Activated naive CD4-positive, alpha-beta T cell treated with anti-CD3 and anti-CD28 coated beads for 36 hours (primary cell): ENCODE measurements around the gene KRT77. TPM values are rescaled to one million over a fixed set of nuclear protein-coding genes. Genes with fewer than 3 reads are reported as not detected.
"Not testable (repeated sequence)": the region's sequence is repeated elsewhere in the genome, so short reads cannot be mapped to it uniquely, and the experiment has no call there.

ENCODE experiments used
- CTCF ChIA-PET: fragments of 350-600 bp; sonication (Branson Sonifier 250); formaldehyde crosslinking; loops from one replicate; lab custom pipeline; 2021; ENCODE audit warnings: antibody characterized with exemption; lab: Charles Lee
- DNase-seq: peaks from one replicate; pipeline ENCODE4 v3.0.0-alpha.2; 2020
- H3K27ac Mint-ChIP-seq: one replicate; pipeline ENCODE4 v1.8.0; 2021; ENCODE audit warnings: mild to moderate bottlenecking, mixed read lengths
- H3K27me3 Mint-ChIP-seq: one replicate; pipeline ENCODE4 v1.8.0; 2021; ENCODE audit warnings: low read depth, mixed read lengths
- H3K36me3 Mint-ChIP-seq: one replicate; pipeline ENCODE4 v1.8.0; 2021; ENCODE audit warnings: low read depth, mixed read lengths
- H3K4me1 Mint-ChIP-seq: one replicate; pipeline ENCODE4 v1.8.0; 2021; ENCODE audit warnings: low read depth, mixed read lengths
- H3K4me3 Mint-ChIP-seq: one replicate; pipeline ENCODE4 v1.8.0; 2021; ENCODE audit warnings: mild to moderate bottlenecking, moderate library complexity, mixed read lengths
- H3K9me3 Mint-ChIP-seq: one replicate; pipeline ENCODE4 v1.8.0; 2021; ENCODE audit warnings: mixed read lengths
- intact Hi-C: fragments of 100-400 bp; cut with micrococcal nuclease; formaldehyde crosslinking; loops from one replicate; pipeline ENCODE4 v1.15.1; 2023
- total RNA-seq, 2 experiments: library from RNA; stranded (reverse); gene quantifications; one replicate each; pipeline ENCODE4 v1.2.3, GENCODE V29; 2021

KRT77 gene
- total RNA-seq, 2 experiments from 2014 or later, result not detected

DNA sequence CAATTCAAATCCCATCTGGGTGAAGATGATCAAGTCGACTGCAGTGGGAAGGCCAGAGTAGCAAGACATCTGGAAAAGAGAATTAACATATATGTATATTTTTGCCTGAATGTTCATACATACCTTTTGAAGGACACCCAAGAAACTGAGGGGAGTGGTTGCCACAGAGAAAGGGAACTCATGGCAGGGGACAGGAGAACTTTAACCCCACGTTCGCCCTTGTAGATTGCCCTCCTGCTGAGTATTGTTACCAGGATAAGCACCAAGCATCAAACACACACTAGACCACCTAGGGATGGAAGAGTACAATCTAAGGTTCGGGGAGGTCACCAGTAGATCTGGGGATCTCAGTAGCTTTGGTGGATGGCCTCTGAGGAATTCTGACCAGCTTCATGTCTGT is 32.8 kb downstream of the KRT77 start:
- Mint-ChIP-seq H3K36me3 (no peaks in the 10 kb centered on the region), H3K27ac (no peak overlapping the region), H3K9me3 (no peaks in the 10 kb centered on the region), H3K4me3 (no peak overlapping the region), H3K27me3 (no peaks in the 10 kb centered on the region), H3K4me1 (peaks cover 4% of the 10 kb centered on the region)
- intact Hi-C loops, result no loop called here
- CTCF ChIA-PET, result no interaction called here
- DNase-seq, result no peak

- CTCF ChIA-PET, H3K4me3 Mint-ChIP-seq, H3K4me1 Mint-ChIP-seq, H3K36me3 Mint-ChIP-seq, H3K9me3 Mint-ChIP-seq, DNase-seq, H3K27ac Mint-ChIP-seq, H3K27me3 Mint-ChIP-seq: not testable (repeated sequence)
- intact Hi-C loops, result loop anchor here (5.0 kb wide), 1 partner anchor 202 kb away; no protein-coding TSS in a partner anchor
Measured at GRCh38 chr12:52669941-52670340, 33.4 kb downstream of the KRT77 start.

- H3K4me1 Mint-ChIP-seq, result peaks cover 3% of the 10 kb centered on the region
- H3K27ac Mint-ChIP-seq, result no peak overlapping the region
- intact Hi-C loops, result loop anchor here (5.0 kb wide), 1 partner anchor 203 kb away; no protein-coding TSS in a partner anchor
- H3K36me3 Mint-ChIP-seq, result no peaks in the 10 kb centered on the region
- CTCF ChIA-PET, result no interaction called here
- no peak for DNase-seq
- no peak overlapping the region for H3K4me3 Mint-ChIP-seq
- no peaks in the 10 kb centered on the region for H3K27me3 Mint-ChIP-seq
- H3K9me3 Mint-ChIP-seq, result no peaks in the 10 kb centered on the region
Measured at GRCh38 chr12:52669426-52669825, 33.9 kb downstream of the KRT77 start.

- CTCF ChIA-PET, result no interaction called here
- Mint-ChIP-seq H3K27ac (no peak overlapping the region), H3K4me1 (no peaks in the 10 kb centered on the region), H3K9me3 (no peaks in the 10 kb centered on the region), H3K4me3 (no peak overlapping the region), H3K36me3 (no peaks in the 10 kb centered on the region), H3K27me3 (no peaks in the 10 kb centered on the region)
- intact Hi-C loops, result loop anchor here (5.0 kb wide), 1 partner anchor 204 kb away; no protein-coding TSS in a partner anchor
- no peak for DNase-seq
Measured at GRCh38 chr12:52667931-52668330, 35.4 kb downstream of the KRT77 start.

DNA sequence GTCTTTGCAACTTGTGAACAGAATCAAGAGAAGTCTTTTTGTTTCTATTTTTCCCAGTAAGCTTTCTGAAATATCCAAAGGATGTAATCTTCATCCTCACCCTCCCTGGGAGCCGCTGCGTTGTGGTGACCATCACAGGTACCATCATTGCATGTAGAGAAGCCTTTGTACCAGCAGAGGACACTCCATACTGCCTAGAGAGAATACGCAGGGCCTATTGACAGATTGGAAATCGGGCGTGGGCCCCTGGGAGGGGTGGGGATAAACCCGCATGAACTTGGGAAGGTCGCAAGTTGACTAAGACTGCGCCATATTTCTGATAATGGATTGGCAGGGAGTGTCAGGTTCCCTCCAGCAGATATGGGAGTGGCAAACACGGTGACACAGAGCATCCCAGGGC is 35.8 kb downstream of the KRT77 start:
- no peak for DNase-seq
- CTCF ChIA-PET, result no interaction called here
- intact Hi-C loops, result loop anchor here (5.0 kb wide), 1 partner anchor 205 kb away; no protein-coding TSS in a partner anchor
- H3K4me3 Mint-ChIP-seq, result no peak overlapping the region
- H3K27me3 Mint-ChIP-seq, result no peaks in the 10 kb centered on the region
- no peaks in the 10 kb centered on the region for H3K36me3 Mint-ChIP-seq
- no peaks in the 10 kb centered on the region for H3K4me1 Mint-ChIP-seq
- no peaks in the 10 kb centered on the region for H3K9me3 Mint-ChIP-seq
- no peak overlapping the region for H3K27ac Mint-ChIP-seq

GRCh38 chr12:52666471-52666870 is 36.9 kb downstream of the KRT77 start:
- Mint-ChIP-seq H3K36me3 (no peaks in the 10 kb centered on the region), H3K27me3 (no peaks in the 10 kb centered on the region), H3K27ac (no peak overlapping the region), H3K9me3 (no peaks in the 10 kb centered on the region), H3K4me3 (no peak overlapping the region), H3K4me1 (peaks cover 2% of the 10 kb centered on the region)
- DNase-seq, result no peak
- intact Hi-C loops, result loop anchor here (5.0 kb wide), 1 partner anchor 206 kb away; no protein-coding TSS in a partner anchor
- CTCF ChIA-PET, result interaction anchor here (0.8 to 1.2 kb wide), 3 partner anchors 11 to 213 kb away, joined by 3 read pairs; no protein-coding TSS in a partner anchor

DNA sequence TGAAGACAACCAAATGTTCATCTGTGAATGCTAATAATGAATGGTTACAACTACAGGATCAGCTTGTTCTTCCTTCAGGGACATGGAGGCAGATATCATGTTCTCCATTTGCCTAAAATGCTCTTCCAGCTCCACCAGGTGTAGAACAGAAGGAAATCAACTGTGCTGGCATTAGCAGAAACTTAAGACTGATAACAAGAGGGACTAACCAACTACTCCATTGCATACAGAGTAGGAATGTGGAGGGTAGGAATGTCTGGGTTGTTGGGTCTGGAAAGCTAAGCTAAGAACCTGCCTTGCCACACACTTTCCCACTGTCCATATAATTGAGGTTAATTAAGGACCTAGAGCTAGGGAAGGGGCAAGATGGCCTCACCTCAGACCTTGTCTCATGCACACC is 39.9 kb downstream of the KRT77 start:
- Mint-ChIP-seq H3K27me3 (no peaks in the 10 kb centered on the region), H3K27ac (no peak overlapping the region), H3K9me3 (no peaks in the 10 kb centered on the region), H3K4me1 (peaks cover 2% of the 10 kb centered on the region), H3K36me3 (no peaks in the 10 kb centered on the region), H3K4me3 (no peak overlapping the region)
- DNase-seq, result no peak
- CTCF ChIA-PET, result interaction anchor here (0.7 to 1.0 kb wide), 2 partner anchors 210 to 216 kb away, joined by 3 read pairs; no protein-coding TSS in a partner anchor
- intact Hi-C loops, result no loop called here

GRCh38 chr12:52662918-52663229 is 40.5 kb downstream of the KRT77 start:
- Mint-ChIP-seq H3K4me3 (no peak overlapping the region), H3K9me3 (no peaks in the 10 kb centered on the region), H3K27ac (no peak overlapping the region), H3K27me3 (no peaks in the 10 kb centered on the region), H3K36me3 (no peaks in the 10 kb centered on the region), H3K4me1 (peaks cover 2% of the 10 kb centered on the region)
- CTCF ChIA-PET, result interaction anchor here (0.7 to 1.0 kb wide), 2 partner anchors 210 to 217 kb away, joined by 3 read pairs; no protein-coding TSS in a partner anchor
- intact Hi-C loops, result no loop called here
- no peak for DNase-seq

DNA sequence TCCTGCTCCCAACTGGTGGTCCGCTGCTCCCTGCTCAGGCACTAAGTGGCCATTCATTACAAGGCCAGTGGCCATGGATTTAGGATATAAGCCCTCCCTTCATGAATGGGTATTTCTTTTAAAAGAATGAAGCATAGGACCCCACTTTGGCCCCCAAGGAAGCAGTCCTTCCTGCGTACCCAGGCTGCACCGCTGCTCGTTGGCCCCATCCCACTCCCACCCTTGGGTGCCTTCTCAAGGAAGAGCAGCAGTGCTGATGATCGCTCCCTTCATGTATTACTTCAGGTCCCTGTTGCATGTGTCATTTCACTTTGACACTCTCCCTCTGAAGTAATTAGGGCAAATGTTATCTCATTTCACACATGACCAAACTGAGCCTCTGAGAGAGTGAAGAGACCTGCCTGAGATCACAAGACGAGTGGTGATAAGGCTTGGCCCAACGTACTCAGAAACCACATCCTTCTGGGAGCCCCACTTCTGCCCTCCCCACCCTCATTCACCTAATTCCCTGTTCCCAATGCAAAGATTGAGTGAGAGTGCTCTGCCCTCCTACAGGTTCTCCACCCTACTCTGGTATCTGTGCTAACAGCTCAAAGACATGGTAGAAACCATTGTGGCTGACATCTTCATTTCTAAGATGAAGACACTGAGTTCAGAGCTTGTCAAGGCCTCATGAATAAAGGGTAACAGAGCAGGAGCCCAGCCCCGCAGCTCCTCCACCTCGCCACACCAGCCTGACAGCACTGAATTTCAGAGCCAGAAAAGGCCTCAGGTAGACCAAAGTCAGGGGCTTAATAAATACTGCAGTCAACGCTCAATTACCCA is 41.0 kb downstream of the KRT77 start:
- DNase-seq, result no peak
- Mint-ChIP-seq H3K27me3 (no peaks in the 10 kb centered on the region), H3K36me3 (no peaks in the 10 kb centered on the region), H3K27ac (no peak overlapping the region), H3K9me3 (no peaks in the 10 kb centered on the region), H3K4me3 (no peak overlapping the region), H3K4me1 (peaks cover 2% of the 10 kb centered on the region)
- CTCF ChIA-PET, result interaction anchor here (1.0 kb wide), 1 partner anchor 218 kb away, joined by 3 read pairs; no protein-coding TSS in a partner anchor
- intact Hi-C loops, result no loop called here

- Mint-ChIP-seq H3K4me1 (peaks cover 2% of the 10 kb centered on the region), H3K27ac (no peak overlapping the region), H3K36me3 (no peaks in the 10 kb centered on the region), H3K4me3 (no peak overlapping the region), H3K9me3 (no peaks in the 10 kb centered on the region), H3K27me3 (no peaks in the 10 kb centered on the region)
- no peak for DNase-seq
- intact Hi-C loops, result no loop called here
- CTCF ChIA-PET, result no interaction called here
Measured at GRCh38 chr12:52661668-52662067, 41.7 kb downstream of the KRT77 start.

DNA sequence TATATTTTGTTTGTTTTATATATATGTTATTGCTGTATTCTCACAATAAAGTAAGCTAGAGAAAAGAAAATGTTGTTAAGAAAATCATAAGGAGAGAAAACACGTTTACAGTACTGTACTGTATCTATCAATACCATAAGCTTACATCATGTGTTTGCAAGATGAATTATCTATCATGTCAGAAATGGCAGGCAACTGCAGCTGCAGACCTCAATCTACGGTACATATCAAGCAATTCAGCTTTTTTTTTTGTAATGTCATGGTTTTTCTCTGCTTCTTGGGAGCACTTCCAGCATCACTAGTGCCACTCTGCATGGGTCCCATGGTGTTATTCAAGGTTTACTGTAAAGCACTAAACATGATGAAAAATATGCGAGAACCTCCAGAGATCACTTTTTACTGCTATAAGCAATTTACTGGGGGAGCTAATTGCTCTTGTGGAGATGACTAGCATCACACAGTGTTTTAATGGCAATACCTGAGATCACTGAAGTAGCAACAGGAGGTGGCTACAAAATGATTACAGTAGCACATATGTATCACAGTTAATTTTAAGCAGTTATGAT is 42.3 kb downstream of the KRT77 start:
- no peak overlapping the region for H3K4me3 Mint-ChIP-seq
- DNase-seq, result no peak
- H3K36me3 Mint-ChIP-seq, result no peaks in the 10 kb centered on the region
- peaks cover 7% of the 10 kb centered on the region for H3K4me1 Mint-ChIP-seq
- CTCF ChIA-PET, result interaction anchor here (0.7 kb wide), 1 partner anchor 30 kb away, joined by 3 read pairs; no protein-coding TSS in a partner anchor
- intact Hi-C loops, result no loop called here
- H3K27ac Mint-ChIP-seq, result no peak overlapping the region
- H3K27me3 Mint-ChIP-seq, result no peaks in the 10 kb centered on the region
- no peaks in the 10 kb centered on the region for H3K9me3 Mint-ChIP-seq

GRCh38 chr12:52659951-52660350 is 43.4 kb downstream of the KRT77 start:
- Mint-ChIP-seq H3K9me3 (no peaks in the 10 kb centered on the region), H3K36me3 (no peaks in the 10 kb centered on the region), H3K27ac (no peak overlapping the region), H3K27me3 (no peaks in the 10 kb centered on the region), H3K4me1 (peaks cover 7% of the 10 kb centered on the region), H3K4me3 (no peak overlapping the region)
- CTCF ChIA-PET, result interaction anchor here (1.2 to 1.4 kb wide), 2 partner anchors 14 to 211 kb away, joined by 3 read pairs; no protein-coding TSS in a partner anchor
- intact Hi-C loops, result no loop called here
- no peak for DNase-seq
